PC-3 (cell line): ENCODE results near the gene SFTPB. TPM values are rescaled to one million over a fixed set of nuclear protein-coding genes. Genes with fewer than 3 reads are reported as not detected.
"Not testable (repeated sequence)": the region's sequence is repeated elsewhere in the genome, so short reads cannot be mapped to it uniquely, and the experiment has no call there.

Experiments used
- ATAC-seq: fragments of 200-7000 bp; cut with Tn5 transposase; 2 replicates; pipeline ENCODE4 v1.9.1; 2020; ENCODE audit warnings: mild to moderate bottlenecking, moderate library complexity
- BruUV-seq: library from RNA; stranded (reverse); fragments of 400-500 nt; replicated peaks from 2 replicates; lab custom pipeline; 2021; lab: Mats Ljungman, UMichigan
- CTCF ChIA-PET: fragments of 300-600 bp; sonication (Branson Sonifier 250); formaldehyde crosslinking; loops from one replicate; lab custom pipeline; 2022; ENCODE audit warnings: antibody characterized with exemption; lab: Charles Lee
- POLR2A ChIA-PET: fragments of 300-600 bp; sonication (Branson Sonifier 250); formaldehyde crosslinking; loops from one replicate; lab custom pipeline; 2022; ENCODE audit warnings: antibody characterized with exemption; ENCODE audit not compliant: unreplicated experiment; lab: Charles Lee
- DNase-seq: peaks from one replicate; pipeline ENCODE4 v3.0.0-alpha.2; 2015
- H2AFZ ChIP-seq: fragments of 300-600 bp; sonication (generic); 2 replicates; pipeline ENCODE4 v1.6.0; 2016; ENCODE audit warnings: antibody characterized with exemption, low read length
- H3F3A ChIP-seq: fragments of 300-600 bp; sonication (generic); one replicate; pipeline ENCODE4 v1.6.0; 2017; ENCODE audit warnings: antibody characterized with exemption, low read length, control low read depth, mild to moderate bottlenecking; ENCODE audit not compliant: unreplicated experiment
- H3K27ac ChIP-seq: fragments of 300-600 bp; sonication (generic); 2 replicates; pipeline ENCODE4 v1.5.1; 2016; ENCODE audit warnings: mild to moderate bottlenecking, low read length
- H3K27me3 ChIP-seq: fragments of 300-600 bp; sonication (generic); 2 replicates; pipeline ENCODE4 v1.6.1; 2016; ENCODE audit warnings: low read length, mixed read lengths
- H3K36me3 ChIP-seq: fragments of 300-600 bp; sonication (generic); 2 replicates; pipeline ENCODE4 v1.6.1; 2016; ENCODE audit warnings: low read depth, mixed run types, low read length, mixed read lengths
- H3K4me1 ChIP-seq: fragments of 300-600 bp; sonication (generic); 2 replicates; pipeline ENCODE4 v1.5.1; 2016; ENCODE audit warnings: low read length; ENCODE audit not compliant: insufficient read depth
- H3K4me2 ChIP-seq: fragments of 300-600 bp; sonication (generic); 2 replicates; pipeline ENCODE4 v1.6.0; 2016; ENCODE audit warnings: low read length
- H3K4me3 ChIP-seq: fragments of 300-600 bp; sonication (generic); 2 replicates; pipeline ENCODE4 v1.5.1; 2016; ENCODE audit warnings: mild to moderate bottlenecking, low read length, mixed read lengths
- H3K79me2 ChIP-seq: fragments of 300-600 bp; sonication (generic); 2 replicates; pipeline ENCODE4 v1.6.1; 2017; ENCODE audit warnings: low read length, mixed read lengths
- H3K9ac ChIP-seq: fragments of 300-600 bp; sonication (generic); 2 replicates; pipeline ENCODE4 v1.6.0; 2016; ENCODE audit warnings: mild to moderate bottlenecking, low read length
- H3K9me2 ChIP-seq: fragments of 300-600 bp; sonication (generic); replicated peaks from 2 replicates; pipeline ENCODE4 v1.6.1; 2016; ENCODE audit warnings: mixed run types, low read length, mixed read lengths
- H3K9me3 ChIP-seq: fragments of 300-600 bp; sonication (generic); 2 replicates; pipeline ENCODE4 v1.6.1; 2016; ENCODE audit warnings: low read length, mixed read lengths
- H4K20me1 ChIP-seq: fragments of 300-600 bp; sonication (generic); 2 replicates; pipeline ENCODE4 v1.6.1; 2016; ENCODE audit warnings: low read length, mixed read lengths
- EZH2 ChIP-seq: fragments of 300-600 bp; sonication (generic); IDR thresholded peaks from one replicate; pipeline ENCODE4 v1.6.1; 2017; ENCODE audit warnings: antibody characterized with exemption, mild to moderate bottlenecking, low read length; ENCODE audit not compliant: unreplicated experiment
- EZH2phosphoT487 ChIP-seq: fragments of 300-600 bp; sonication (generic); IDR thresholded peaks from 2 replicates; pipeline ENCODE4 v1.6.1; 2018; ENCODE audit warnings: mild to moderate bottlenecking, antibody characterized with exemption, low read length, borderline replicate concordance
- intact Hi-C: fragments of 100-400 bp; cut with micrococcal nuclease; formaldehyde crosslinking; loops from 2 replicates; pipeline ENCODE4 v1.9.0; 2023
- total RNA-seq: library from RNA; depleted of rRNA; stranded (reverse); fragments of >200 nt; gene quantifications from 2 replicates; pipeline ENCODE4 v1.2.3, GENCODE V29; 2014
- TF ChIP-seq, protein P1 (sequence below): fragments of 300-600 bp; sonication (generic); conservative IDR thresholded peaks from 2 replicates; pipeline ENCODE4 v1.5.1; 2017; ENCODE audit warnings: antibody characterized with exemption, low read depth, mild to moderate bottlenecking, low read length

Gene SFTPB
- total RNA-seq, 1 experiment from 2014 or later, result not detected

- DNase-seq, result no peak
- no peak for ATAC-seq
- Histone ChIP-seq H3K9ac (no peak overlapping the region), H3K4me1 (peaks cover 8% of the 10 kb centered on the region; the same call in 1 of the 2 replicates), H3K9me3 (no peaks in the 10 kb centered on the region), H3F3A (no peaks in the 10 kb centered on the region), H3K9me2 (no peaks in the 10 kb centered on the region), H3K27ac (no peak overlapping the region), H4K20me1 (no peaks in the 10 kb centered on the region), H3K36me3 (no peaks in the 10 kb centered on the region; the same call in 1 of the 2 replicates), H3K27me3 (no peaks in the 10 kb centered on the region), H2AFZ (no peak overlapping the region), H3K4me2 (no peak overlapping the region), H3K79me2 (no peaks in the 10 kb centered on the region), H3K4me3 (no peak overlapping the region)
- ChIA-PET CTCF (no interaction called here), POLR2A (no interaction called here)
- no TSS peak for BruUV-seq
- TF ChIP-seq EZH2phosphoT487 (no peak), EZH2 (no peak)
- TF ChIP-seq, protein P1, sequence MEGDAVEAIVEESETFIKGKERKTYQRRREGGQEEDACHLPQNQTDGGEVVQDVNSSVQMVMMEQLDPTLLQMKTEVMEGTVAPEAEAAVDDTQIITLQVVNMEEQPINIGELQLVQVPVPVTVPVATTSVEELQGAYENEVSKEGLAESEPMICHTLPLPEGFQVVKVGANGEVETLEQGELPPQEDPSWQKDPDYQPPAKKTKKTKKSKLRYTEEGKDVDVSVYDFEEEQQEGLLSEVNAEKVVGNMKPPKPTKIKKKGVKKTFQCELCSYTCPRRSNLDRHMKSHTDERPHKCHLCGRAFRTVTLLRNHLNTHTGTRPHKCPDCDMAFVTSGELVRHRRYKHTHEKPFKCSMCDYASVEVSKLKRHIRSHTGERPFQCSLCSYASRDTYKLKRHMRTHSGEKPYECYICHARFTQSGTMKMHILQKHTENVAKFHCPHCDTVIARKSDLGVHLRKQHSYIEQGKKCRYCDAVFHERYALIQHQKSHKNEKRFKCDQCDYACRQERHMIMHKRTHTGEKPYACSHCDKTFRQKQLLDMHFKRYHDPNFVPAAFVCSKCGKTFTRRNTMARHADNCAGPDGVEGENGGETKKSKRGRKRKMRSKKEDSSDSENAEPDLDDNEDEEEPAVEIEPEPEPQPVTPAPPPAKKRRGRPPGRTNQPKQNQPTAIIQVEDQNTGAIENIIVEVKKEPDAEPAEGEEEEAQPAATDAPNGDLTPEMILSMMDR, result no peak
- intact Hi-C loops, result no loop called here
Observed at GRCh38 chr2:85661139-85661858, 6.7 kb downstream of the SFTPB start.

GRCh38 chr2:85660725-85661124 lies 7.3 kb downstream of the SFTPB start:
- no TSS peak for BruUV-seq
- Histone ChIP-seq H3K9me3 (no peaks in the 10 kb centered on the region), H3K36me3 (no peaks in the 10 kb centered on the region; the same call in 1 of the 2 replicates), H2AFZ (no peak overlapping the region), H3K27ac (no peak overlapping the region), H3K27me3 (no peaks in the 10 kb centered on the region), H3K4me3 (no peak overlapping the region), H3K9me2 (no peaks in the 10 kb centered on the region), H3K79me2 (no peaks in the 10 kb centered on the region), H3K9ac (no peak overlapping the region), H4K20me1 (no peaks in the 10 kb centered on the region), H3K4me2 (no peak overlapping the region), H3F3A (no peaks in the 10 kb centered on the region), H3K4me1 (peaks cover 13% of the 10 kb centered on the region; the same call in 1 of the 2 replicates)
- no peak for ATAC-seq
- intact Hi-C loops, result no loop called here
- ChIA-PET CTCF (no interaction called here), POLR2A (no interaction called here)
- TF ChIP-seq EZH2 (no peak), EZH2phosphoT487 (no peak)
- TF ChIP-seq, protein P1, result no peak
- no peak for DNase-seq

- intact Hi-C loops, H3K9me2 ChIP-seq, H3F3A ChIP-seq, CTCF ChIA-PET, H3K4me3 ChIP-seq, H3K4me2 ChIP-seq, H3K79me2 ChIP-seq, DNase-seq, H3K27ac ChIP-seq, H2AFZ ChIP-seq, H3K9ac ChIP-seq, H3K36me3 ChIP-seq, ATAC-seq, H4K20me1 ChIP-seq, BruUV-seq, POLR2A ChIA-PET, H3K9me3 ChIP-seq, H3K27me3 ChIP-seq: not testable (repeated sequence)
- peaks cover 13% of the 10 kb centered on the region; the same call in 1 of the 2 replicates for H3K4me1 ChIP-seq
Observed at GRCh38 chr2:85660301-85660700, 7.7 kb downstream of the SFTPB start.
